Ascending aorta (tissue), 2 donors: ENCODE data around the gene LRRC17. TPM values are rescaled to one million over a fixed set of nuclear protein-coding genes. Genes with fewer than 3 reads are reported as not detected.
A peak's percentile ranks its signal among the peaks of the same experiment; 100 is the strongest.
"Not testable (repeated sequence)": the region's sequence is repeated elsewhere in the genome, so short reads cannot be mapped to it uniquely, and the experiment has no call there.

ENCODE experiments used
- DNase-seq, 2 donors: peaks; one replicate each; pipeline ENCODE4 v3.0.0-alpha.2; 2019; ENCODE audit warnings: low spot score in 2 of 2
- H3K27ac ChIP-seq, 2 donors: fragments of 200-600 bp; sonication (generic); one replicate each; pipeline ENCODE4 v1.5.1; 2016 to 2017; ENCODE audit warnings: mild to moderate bottlenecking in 1 of 2
- H3K27me3 ChIP-seq: fragments of 200-600 bp; sonication (generic); one replicate; pipeline ENCODE4 v1.5.1; 2017
- H3K36me3 ChIP-seq, 2 donors: fragments of 200-600 bp; sonication (generic); one replicate each; pipeline ENCODE4 v1.5.1; 2016
- H3K4me1 ChIP-seq, 2 donors: fragments of 200-600 bp; sonication (generic); one replicate each; pipeline ENCODE4 v1.5.1; 2016 to 2017; ENCODE audit warnings: mild to moderate bottlenecking in 1 of 2
- H3K4me3 ChIP-seq, 2 donors: fragments of 200-600 bp; sonication (generic); one replicate each; pipeline ENCODE4 v1.5.1; 2016 to 2017; ENCODE audit warnings: mild to moderate bottlenecking in 1 of 2
- H3K9me3 ChIP-seq, 2 donors: fragments of 200-600 bp; sonication (generic); one replicate each; pipeline ENCODE4 v1.5.1; 2016
- intact Hi-C: fragments of 100-400 bp; cut with DNase I; formaldehyde crosslinking; loops from one replicate; pipeline ENCODE4 v1.15.1; 2023
- total RNA-seq: library from RNA; depleted of rRNA; stranded (reverse); fragments of >200 nt; gene quantifications from one replicate; pipeline ENCODE4 v1.1.0, GENCODE V29; 2016
- TF ChIP-seq, protein P1 (sequence below), 3 experiments: fragments of 200-600 bp in 2 of 3; fragments of 450-650 bp in 1 of 3; sonication (generic) in 2 of 3; IDR thresholded peaks; one replicate each; pipeline ENCODE4 v1.5.1; 2016 to 2019; ENCODE audit warnings: antibody characterized with exemption in 3 of 3, mild to moderate bottlenecking in 1 of 3, moderate library complexity in 1 of 3

The LRRC17 gene
- total RNA-seq, 1 donor from 2014 or later: 10.5 TPM

DNA sequence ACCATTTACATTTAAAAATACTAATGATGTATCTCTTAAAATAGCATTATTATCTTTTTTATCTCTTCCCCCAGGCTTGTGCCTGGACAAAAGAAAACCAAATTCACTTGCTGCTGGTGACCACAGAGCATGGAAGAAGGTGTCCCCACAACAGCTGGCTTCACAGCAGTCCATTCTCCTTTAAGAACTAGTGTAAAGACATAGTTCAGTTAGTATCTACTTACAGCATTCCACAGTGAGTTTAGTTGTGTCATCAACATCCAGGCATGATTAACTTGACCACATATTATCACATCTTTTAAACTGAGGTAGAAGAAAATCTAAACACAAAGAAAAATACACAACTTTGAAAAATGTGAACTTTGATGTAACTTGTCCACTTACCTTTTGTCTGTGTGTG, 55.0 kb downstream of the LRRC17 start:
- no peaks in the 10 kb centered on the region for H3K36me3 ChIP-seq
- intact Hi-C loops: no loop called here
- H3K4me1 ChIP-seq: no peaks in the 10 kb centered on the region
- TF ChIP-seq, protein P1, sequence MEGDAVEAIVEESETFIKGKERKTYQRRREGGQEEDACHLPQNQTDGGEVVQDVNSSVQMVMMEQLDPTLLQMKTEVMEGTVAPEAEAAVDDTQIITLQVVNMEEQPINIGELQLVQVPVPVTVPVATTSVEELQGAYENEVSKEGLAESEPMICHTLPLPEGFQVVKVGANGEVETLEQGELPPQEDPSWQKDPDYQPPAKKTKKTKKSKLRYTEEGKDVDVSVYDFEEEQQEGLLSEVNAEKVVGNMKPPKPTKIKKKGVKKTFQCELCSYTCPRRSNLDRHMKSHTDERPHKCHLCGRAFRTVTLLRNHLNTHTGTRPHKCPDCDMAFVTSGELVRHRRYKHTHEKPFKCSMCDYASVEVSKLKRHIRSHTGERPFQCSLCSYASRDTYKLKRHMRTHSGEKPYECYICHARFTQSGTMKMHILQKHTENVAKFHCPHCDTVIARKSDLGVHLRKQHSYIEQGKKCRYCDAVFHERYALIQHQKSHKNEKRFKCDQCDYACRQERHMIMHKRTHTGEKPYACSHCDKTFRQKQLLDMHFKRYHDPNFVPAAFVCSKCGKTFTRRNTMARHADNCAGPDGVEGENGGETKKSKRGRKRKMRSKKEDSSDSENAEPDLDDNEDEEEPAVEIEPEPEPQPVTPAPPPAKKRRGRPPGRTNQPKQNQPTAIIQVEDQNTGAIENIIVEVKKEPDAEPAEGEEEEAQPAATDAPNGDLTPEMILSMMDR (IDR thresholded peaks at IDR 0.05): no peak
- no peak for DNase-seq
- H3K27me3 ChIP-seq: no peaks in the 10 kb centered on the region
- no peak overlapping the region for H3K27ac ChIP-seq
- H3K9me3 ChIP-seq: no peaks in the 10 kb centered on the region
- H3K4me3 ChIP-seq: no peak overlapping the region

DNA sequence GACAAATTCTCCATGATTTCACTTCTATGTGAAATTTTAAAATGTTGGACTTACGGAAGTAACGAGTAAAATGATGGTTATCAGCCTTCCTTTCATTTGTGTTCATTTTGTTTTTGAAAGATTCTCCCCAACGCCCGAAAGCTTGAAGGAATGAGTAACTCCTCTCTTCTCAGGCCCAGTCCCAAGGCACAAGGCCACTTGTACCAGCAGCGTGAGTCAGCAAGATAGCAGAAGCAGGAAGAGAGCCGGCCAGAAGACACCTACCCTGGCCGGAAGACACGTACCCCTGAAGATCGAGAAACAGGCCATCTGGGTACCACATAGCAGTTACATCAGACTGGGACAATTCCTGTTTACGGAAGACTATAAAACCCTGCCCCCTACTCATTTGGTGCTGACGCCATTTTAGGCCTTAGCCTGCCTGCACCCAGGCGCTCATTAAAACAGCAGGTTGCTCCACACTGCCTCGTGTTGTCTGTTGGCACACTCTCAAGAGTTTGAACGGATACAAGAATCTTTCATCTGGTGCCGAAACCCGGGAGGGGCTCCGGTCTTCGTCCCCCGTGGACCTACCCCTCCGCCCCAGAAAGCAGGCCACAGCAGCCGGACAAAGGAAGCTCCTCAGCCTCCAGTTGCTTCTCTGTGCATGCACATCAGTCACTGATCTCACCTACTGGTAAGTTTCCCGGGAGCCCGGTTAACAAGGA, 60.4 kb downstream of the LRRC17 start:
- Histone ChIP-seq H3K4me1 (peaks cover 0 to 4% of the 10 kb centered on the region in 2 donors), H3K36me3 (no peaks in the 10 kb centered on the region), H3K9me3 (no peaks in the 10 kb centered on the region), H3K4me3 (no peak overlapping the region), H3K27ac (peak overlapping the region; percentile 25 to 59), H3K27me3 (no peaks in the 10 kb centered on the region)
- intact Hi-C loops: no loop called here
- TF ChIP-seq, protein P1 (IDR thresholded peaks at IDR 0.05): no peak
- DNase-seq: peak in 1 of 2 donors; percentile 72

DNA sequence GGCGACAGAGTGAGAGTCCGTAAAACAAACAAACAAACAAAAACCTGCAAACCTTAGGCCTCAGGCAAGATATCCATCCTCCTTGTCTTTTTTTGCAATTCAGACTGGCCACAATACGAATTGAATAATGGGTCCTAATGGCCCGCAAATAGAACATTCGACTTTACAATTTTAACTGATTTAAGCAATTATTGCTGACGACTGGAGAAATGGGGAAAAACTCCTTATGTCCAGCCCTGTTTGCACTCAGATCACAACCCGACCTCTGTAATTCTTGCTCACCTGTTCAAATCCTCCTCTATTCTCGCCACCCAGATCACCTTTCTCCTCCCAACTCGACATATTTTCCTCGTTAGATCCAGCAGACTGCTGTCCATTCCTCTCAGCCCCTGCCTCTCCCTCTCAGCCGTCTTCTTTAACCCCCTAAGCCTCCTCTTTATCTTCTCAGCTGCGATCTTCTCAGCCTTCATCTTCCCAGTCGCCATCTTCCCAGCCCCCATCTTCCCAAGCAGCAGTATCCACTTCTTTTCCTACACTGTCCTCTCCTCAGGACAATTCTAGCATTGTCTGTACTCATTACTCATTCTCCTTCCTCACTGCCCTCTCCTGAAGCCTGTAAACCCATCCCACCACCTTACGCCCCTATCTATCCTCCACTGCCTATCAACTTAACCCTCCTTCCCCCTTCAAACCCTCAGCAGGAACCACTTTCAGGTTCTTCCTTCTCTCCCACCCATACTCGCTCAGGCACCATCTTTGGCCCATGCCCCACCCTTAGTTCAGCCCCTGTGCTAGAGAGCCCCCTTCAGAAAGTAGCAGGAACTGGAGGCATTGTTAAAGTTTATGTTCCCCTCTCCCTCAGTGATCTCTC, 61.8 kb downstream of the LRRC17 start:
- H3K27ac ChIP-seq: no peak overlapping the region
- intact Hi-C loops: no loop called here
- no peak overlapping the region for H3K4me3 ChIP-seq
- H3K27me3 ChIP-seq: no peaks in the 10 kb centered on the region
- no peaks in the 10 kb centered on the region for H3K36me3 ChIP-seq
- H3K9me3 ChIP-seq: peaks cover 0 to 2% of the 10 kb centered on the region in 2 donors
- peaks cover 0 to 4% of the 10 kb centered on the region in 2 donors for H3K4me1 ChIP-seq
- TF ChIP-seq, protein P1 (IDR thresholded peaks at IDR 0.05): no peak
- DNase-seq: no peak

DNA sequence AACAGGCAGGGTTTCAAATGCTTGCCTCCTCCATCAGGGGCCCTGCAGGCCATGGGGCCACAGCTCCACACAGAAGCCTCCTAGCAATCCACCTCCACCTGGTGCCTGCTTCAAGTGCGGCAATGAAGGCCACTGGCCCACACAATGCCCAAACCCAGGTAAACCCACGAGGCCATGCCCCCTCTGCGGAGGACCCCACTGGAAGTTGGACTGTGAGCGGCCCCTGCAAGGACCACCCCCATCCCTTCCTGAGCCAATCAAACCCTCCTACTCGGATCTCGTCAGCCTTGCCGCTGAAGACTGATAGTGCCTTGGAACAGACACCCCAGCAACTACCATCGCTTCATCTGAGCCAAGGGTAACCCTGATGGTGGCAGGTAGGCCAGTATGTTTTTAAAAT, 63.1 kb downstream of the LRRC17 start:
- Histone ChIP-seq H3K27ac (no peak overlapping the region), H3K36me3 (no peaks in the 10 kb centered on the region), H3K27me3 (no peaks in the 10 kb centered on the region), H3K4me1 (peaks cover 0 to 4% of the 10 kb centered on the region in 2 donors), H3K4me3 (no peak overlapping the region), H3K9me3 (peaks cover 0 to 10% of the 10 kb centered on the region in 2 donors)
- intact Hi-C loops: no loop called here
- no peak for DNase-seq
- TF ChIP-seq, protein P1 (IDR thresholded peaks at IDR 0.05): no peak

DNA sequence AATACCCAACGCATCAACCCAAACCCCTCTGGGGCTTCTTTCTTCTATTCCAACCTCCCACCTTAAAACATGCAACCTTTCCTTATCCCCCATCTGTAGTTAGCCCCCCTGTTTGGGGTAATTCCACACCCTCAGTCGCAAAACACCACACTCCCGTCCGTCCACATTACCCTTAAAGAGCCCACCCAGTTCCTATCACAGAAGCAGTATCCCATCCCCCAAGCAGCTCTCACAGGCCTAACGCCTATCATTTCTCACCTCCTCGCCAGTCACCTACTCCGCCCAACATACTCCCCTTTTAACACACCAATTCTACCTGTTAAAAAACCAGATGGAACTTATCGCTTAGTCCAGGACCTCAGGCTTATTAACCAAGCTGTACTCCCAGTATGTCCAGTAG, 63.7 kb downstream of the LRRC17 start:
- intact Hi-C loops: no loop called here
- Histone ChIP-seq H3K4me3 (no peak overlapping the region), H3K9me3 (peaks cover 0 to 10% of the 10 kb centered on the region in 2 donors), H3K27me3 (no peaks in the 10 kb centered on the region), H3K36me3 (no peaks in the 10 kb centered on the region), H3K4me1 (peaks cover 0 to 4% of the 10 kb centered on the region in 2 donors), H3K27ac (no peak overlapping the region)
- DNase-seq: no peak
- TF ChIP-seq, protein P1 (IDR thresholded peaks at IDR 0.05): no peak

DNA sequence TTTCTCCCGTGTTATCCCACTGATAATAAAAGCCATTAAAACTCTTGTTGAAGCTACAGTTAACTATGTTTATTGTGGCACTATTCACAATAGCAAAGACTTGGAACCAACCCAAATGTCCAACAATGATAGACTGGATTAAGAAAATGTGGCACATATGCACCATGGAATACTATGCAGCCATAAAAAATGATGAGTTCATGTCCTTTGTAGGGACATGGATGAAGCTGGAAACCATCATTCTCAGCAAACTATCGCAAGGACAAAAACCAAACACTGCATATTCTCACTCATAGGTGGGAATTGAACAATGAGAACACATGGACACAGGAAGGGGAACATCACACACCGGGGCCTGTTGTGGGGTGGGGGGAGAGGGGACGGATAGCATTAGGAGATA, 64.8 kb downstream of the LRRC17 start:
- H3K4me1 ChIP-seq, H3K27me3 ChIP-seq, DNase-seq, H3K4me3 ChIP-seq, intact Hi-C loops, H3K36me3 ChIP-seq, H3K9me3 ChIP-seq: not testable (repeated sequence)
- peak overlapping the region in 1 of 2 donors; percentile 59 for H3K27ac ChIP-seq
